Activated naive CD4-positive, alpha-beta T cell treated with anti-CD3 and anti-CD28 coated beads for 36 hours (primary cell): ENCODE data around the gene UGT1A1. TPM values are rescaled to one million over a fixed set of nuclear protein-coding genes. Genes with fewer than 3 reads are reported as not detected.
"Not testable (repeated sequence)": the region's sequence is repeated elsewhere in the genome, so short reads cannot be mapped to it uniquely, and the experiment has no call there.

ENCODE experiments used
- CTCF ChIA-PET: fragments of 350-600 bp; sonication (Branson Sonifier 250); formaldehyde crosslinking; loops from one replicate; lab custom pipeline; 2021; ENCODE audit warnings: antibody characterized with exemption; lab: Charles Lee
- DNase-seq: peaks from one replicate; pipeline ENCODE4 v3.0.0-alpha.2; 2020
- H3K27ac Mint-ChIP-seq: one replicate; pipeline ENCODE4 v1.8.0; 2021; ENCODE audit warnings: mild to moderate bottlenecking, mixed read lengths
- H3K27me3 Mint-ChIP-seq: one replicate; pipeline ENCODE4 v1.8.0; 2021; ENCODE audit warnings: low read depth, mixed read lengths
- H3K36me3 Mint-ChIP-seq: one replicate; pipeline ENCODE4 v1.8.0; 2021; ENCODE audit warnings: low read depth, mixed read lengths
- H3K4me1 Mint-ChIP-seq: one replicate; pipeline ENCODE4 v1.8.0; 2021; ENCODE audit warnings: low read depth, mixed read lengths
- H3K4me3 Mint-ChIP-seq: one replicate; pipeline ENCODE4 v1.8.0; 2021; ENCODE audit warnings: mild to moderate bottlenecking, moderate library complexity, mixed read lengths
- H3K9me3 Mint-ChIP-seq: one replicate; pipeline ENCODE4 v1.8.0; 2021; ENCODE audit warnings: mixed read lengths
- intact Hi-C: fragments of 100-400 bp; cut with micrococcal nuclease; formaldehyde crosslinking; loops from one replicate; pipeline ENCODE4 v1.15.1; 2023
- total RNA-seq, 2 experiments: library from RNA; stranded (reverse); gene quantifications; one replicate each; pipeline ENCODE4 v1.2.3, GENCODE V29; 2021

The UGT1A1 gene
- total RNA-seq: not detected

- CTCF ChIA-PET: no interaction called here
- no peak within 1 kb of the TSS for H3K27ac Mint-ChIP-seq
- intact Hi-C loops: no loop called here
- H3K9me3 Mint-ChIP-seq: no peaks in the 10 kb centered on the region
- H3K4me1 Mint-ChIP-seq: no peaks in the 10 kb centered on the region
- no peak within 1 kb of the TSS for H3K4me3 Mint-ChIP-seq
- no peaks in the 10 kb centered on the region for H3K36me3 Mint-ChIP-seq
- DNase-seq: no peak
- H3K27me3 Mint-ChIP-seq: peaks cover 4% of the 10 kb centered on the region
These were observed at the start of gene UGT1A1 for GRCh38 chr2:233760043-233760442. Gene UGT1A1 (plus strand): TSS chr2:233760270. CDS start chr2:233760288, 18 bp downstream.

GRCh38 chr2:233711312-233712008 is 48.6 kb upstream of the UGT1A1 start:
- H3K36me3 Mint-ChIP-seq: no peaks in the 10 kb centered on the region
- H3K27ac Mint-ChIP-seq: no peak overlapping the region
- CTCF ChIA-PET: interaction anchor here (0.8 to 1.4 kb wide), 11 partner anchors 9 to 807 kb away, joined by 3 to 6 read pairs (median 3); no protein-coding TSS in a partner anchor
- H3K4me3 Mint-ChIP-seq: no peak overlapping the region
- intact Hi-C loops: loop anchor here (1.0 kb wide), 1 partner anchor 307 kb away; no protein-coding TSS in a partner anchor
- no peaks in the 10 kb centered on the region for H3K4me1 Mint-ChIP-seq
- H3K9me3 Mint-ChIP-seq: no peaks in the 10 kb centered on the region
- peak; percentile 82 for DNase-seq
- peaks cover 11% of the 10 kb centered on the region for H3K27me3 Mint-ChIP-seq

GRCh38 chr2:233712611-233713261 is 47.3 kb upstream of the UGT1A1 start, which contains the start of gene UGT1A5:
Gene UGT1A5 (plus strand): TSS chr2:233712907. CDS start chr2:233712992, 85 bp downstream.
- intact Hi-C loops: no loop called here
- H3K9me3 Mint-ChIP-seq: no peaks in the 10 kb centered on the region
- H3K4me3 Mint-ChIP-seq: no peak within 1 kb of the TSS
- CTCF ChIA-PET: interaction anchor here (0.7 to 1.3 kb wide), 3 partner anchors 144 to 808 kb away, joined by 3 to 4 read pairs (median 3); no protein-coding TSS in a partner anchor
- DNase-seq: no peak
- no peaks in the 10 kb centered on the region for H3K4me1 Mint-ChIP-seq
- no peak within 1 kb of the TSS for H3K27ac Mint-ChIP-seq
- H3K27me3 Mint-ChIP-seq: peaks cover 11% of the 10 kb centered on the region
- no peaks in the 10 kb centered on the region for H3K36me3 Mint-ChIP-seq

GRCh38 chr2:233713262-233713615 is 46.8 kb upstream of the UGT1A1 start:
- intact Hi-C loops: no loop called here

GRCh38 chr2:233714121-233714520 is 45.9 kb upstream of the UGT1A1 start:
- DNase-seq: no peak
- Mint-ChIP-seq H3K9me3 (no peaks in the 10 kb centered on the region), H3K36me3 (no peaks in the 10 kb centered on the region), H3K4me3 (no peak overlapping the region), H3K4me1 (no peaks in the 10 kb centered on the region), H3K27me3 (peaks cover 15% of the 10 kb centered on the region), H3K27ac (no peak overlapping the region)
- CTCF ChIA-PET: no interaction called here
- intact Hi-C loops: no loop called here

More at GRCh38 chr2:233713262-233713615, 46.8 kb upstream of the UGT1A1 start:
- H3K27me3 Mint-ChIP-seq: peaks cover 12% of the 10 kb centered on the region
- no peaks in the 10 kb centered on the region for H3K9me3 Mint-ChIP-seq
- no peak for DNase-seq
- CTCF ChIA-PET: no interaction called here
- H3K4me3 Mint-ChIP-seq: no peak overlapping the region
- no peak overlapping the region for H3K27ac Mint-ChIP-seq
- H3K36me3 Mint-ChIP-seq: no peaks in the 10 kb centered on the region
- H3K4me1 Mint-ChIP-seq: no peaks in the 10 kb centered on the region

- CTCF ChIA-PET: no interaction called here
- Mint-ChIP-seq H3K4me1 (no peaks in the 10 kb centered on the region), H3K4me3 (no peak within 1 kb of the TSS), H3K27me3 (peaks cover 15% of the 10 kb centered on the region), H3K9me3 (no peaks in the 10 kb centered on the region), H3K36me3 (no peaks in the 10 kb centered on the region), H3K27ac (no peak within 1 kb of the TSS)
- DNase-seq: no peak
- intact Hi-C loops: no loop called here
These were observed 41.5 kb upstream of the UGT1A1 start, which contains the start of gene UGT1A4 for GRCh38 chr2:233718552-233718951. Gene UGT1A4 (plus strand): TSS chr2:233718736. CDS start chr2:233718821, 85 bp downstream.

GRCh38 chr2:233728723-233729301 is 31.3 kb upstream of the UGT1A1 start, which contains the start of gene UGT1A3:
Gene UGT1A3 (plus strand): TSS chr2:233729042. CDS start chr2:233729127, 85 bp downstream.
- intact Hi-C loops: no loop called here
- H3K36me3 Mint-ChIP-seq: no peaks in the 10 kb centered on the region
- no peaks in the 10 kb centered on the region for H3K4me1 Mint-ChIP-seq
- H3K9me3 Mint-ChIP-seq: no peaks in the 10 kb centered on the region
- CTCF ChIA-PET: no interaction called here
- H3K27ac Mint-ChIP-seq: no peak within 1 kb of the TSS
- no peak within 1 kb of the TSS for H3K4me3 Mint-ChIP-seq
- peaks cover 6% of the 10 kb centered on the region for H3K27me3 Mint-ChIP-seq
- no peak for DNase-seq

- H3K4me1 Mint-ChIP-seq, H3K4me3 Mint-ChIP-seq, CTCF ChIA-PET, H3K36me3 Mint-ChIP-seq, intact Hi-C loops, DNase-seq, H3K27ac Mint-ChIP-seq, H3K9me3 Mint-ChIP-seq: not testable (repeated sequence)
- H3K27me3 Mint-ChIP-seq: peaks cover 10% of the 10 kb centered on the region
These were observed 23.0 kb upstream of the UGT1A1 start for GRCh38 chr2:233736868-233737653.

GRCh38 chr2:233740870-233741269 is 19.2 kb upstream of the UGT1A1 start:
- H3K4me1 Mint-ChIP-seq: no peaks in the 10 kb centered on the region
- H3K4me3 Mint-ChIP-seq: no peak overlapping the region
- intact Hi-C loops: no loop called here
- no peak overlapping the region for H3K27ac Mint-ChIP-seq
- H3K9me3 Mint-ChIP-seq: no peaks in the 10 kb centered on the region
- H3K27me3 Mint-ChIP-seq: peaks cover 8% of the 10 kb centered on the region
- CTCF ChIA-PET: interaction anchor here (0.7 kb wide), 1 partner anchor 783 kb away, joined by 3 read pairs; no protein-coding TSS in a partner anchor
- DNase-seq: no peak
- no peaks in the 10 kb centered on the region for H3K36me3 Mint-ChIP-seq

GRCh38 chr2:233743464-233744259 is 16.4 kb upstream of the UGT1A1 start:
- no peaks in the 10 kb centered on the region for H3K4me1 Mint-ChIP-seq
- intact Hi-C loops: no loop called here
- DNase-seq: no peak
- no peak overlapping the region for H3K4me3 Mint-ChIP-seq
- H3K27ac Mint-ChIP-seq: no peak overlapping the region
- no peaks in the 10 kb centered on the region for H3K9me3 Mint-ChIP-seq
- H3K36me3 Mint-ChIP-seq: no peaks in the 10 kb centered on the region
- CTCF ChIA-PET: no interaction called here
- peaks cover 7% of the 10 kb centered on the region for H3K27me3 Mint-ChIP-seq

GRCh38 chr2:233745073-233745755 is 14.9 kb upstream of the UGT1A1 start:
- H3K27me3 Mint-ChIP-seq: peaks cover 7% of the 10 kb centered on the region
- CTCF ChIA-PET: no interaction called here
- DNase-seq: no peak
- intact Hi-C loops: no loop called here
- H3K4me1 Mint-ChIP-seq: no peaks in the 10 kb centered on the region
- no peaks in the 10 kb centered on the region for H3K36me3 Mint-ChIP-seq
- H3K9me3 Mint-ChIP-seq: peaks cover 1% of the 10 kb centered on the region
- H3K27ac Mint-ChIP-seq: no peak overlapping the region
- no peak overlapping the region for H3K4me3 Mint-ChIP-seq
